AG09319 (cell line): ENCODE data around the gene INSIG2.

Experiments used
- DNase-seq: peaks from one replicate; pipeline ENCODE4 v3.0.0-alpha.2; 2010; ENCODE audit warnings: low read depth; ENCODE audit errors: extremely low read depth
- TF ChIP-seq, protein P1 (sequence below): IDR thresholded peaks from 2 replicates; pipeline ENCODE4 v1.5.1; 2011; ENCODE audit warnings: low read depth, mild to moderate bottlenecking, inconsistent platforms, low read length, moderate library complexity

INSIG2 gene

DNA sequence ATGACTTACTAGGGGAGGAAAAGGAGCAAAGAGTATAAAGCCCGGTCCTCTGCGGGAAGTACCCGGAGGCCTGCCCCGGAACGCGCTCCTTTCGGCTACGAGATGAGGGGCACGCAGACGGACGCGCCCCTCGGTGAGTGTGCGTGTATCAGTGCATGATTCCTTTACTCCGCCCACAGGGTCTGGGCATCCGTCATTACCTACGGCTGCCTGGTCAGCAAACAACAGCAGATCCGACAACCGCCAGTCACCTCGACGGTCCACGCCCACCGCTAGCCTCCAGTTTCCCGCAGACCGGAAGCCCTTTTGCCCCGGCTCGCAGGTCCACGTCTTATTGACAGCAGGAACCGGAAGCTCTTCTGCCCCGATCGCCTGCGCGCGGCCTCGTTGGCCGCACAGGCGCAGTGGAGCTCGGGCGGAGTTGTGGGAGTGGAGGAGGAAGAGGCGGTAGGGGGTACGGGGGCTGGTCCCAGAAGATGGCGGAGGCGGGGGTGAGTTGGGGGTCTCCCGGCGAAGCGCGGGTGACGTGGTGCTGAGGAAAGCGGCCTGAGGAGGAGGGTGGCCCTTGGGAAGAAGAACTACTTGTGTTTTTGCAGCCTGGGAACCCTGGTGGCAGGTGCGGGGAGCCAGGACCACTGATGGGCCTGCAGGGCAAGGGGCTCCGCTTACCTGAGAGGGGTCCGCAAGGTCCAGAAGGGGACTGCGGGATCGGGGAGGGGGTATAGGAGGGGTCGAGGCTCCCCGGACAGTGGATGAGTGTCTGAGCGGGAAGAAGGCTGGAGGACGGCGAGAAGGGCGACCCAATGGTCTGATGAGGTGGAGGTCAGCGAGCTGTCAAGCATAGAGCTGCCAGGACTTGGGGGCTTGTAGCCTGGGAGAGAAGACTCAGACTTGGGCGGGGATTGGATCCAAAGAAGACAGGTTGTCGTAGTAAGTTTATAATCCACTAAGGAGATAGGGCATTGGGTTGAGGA lies at the start of gene INSIG2:
Gene INSIG2, plus strand, starts transcription at position 421 of the 974 bp plus-strand sequence. CDS start 8,086 bp downstream, outside the sequence.
- DNase-seq, result peak; percentile 80
- TF ChIP-seq, protein P1, sequence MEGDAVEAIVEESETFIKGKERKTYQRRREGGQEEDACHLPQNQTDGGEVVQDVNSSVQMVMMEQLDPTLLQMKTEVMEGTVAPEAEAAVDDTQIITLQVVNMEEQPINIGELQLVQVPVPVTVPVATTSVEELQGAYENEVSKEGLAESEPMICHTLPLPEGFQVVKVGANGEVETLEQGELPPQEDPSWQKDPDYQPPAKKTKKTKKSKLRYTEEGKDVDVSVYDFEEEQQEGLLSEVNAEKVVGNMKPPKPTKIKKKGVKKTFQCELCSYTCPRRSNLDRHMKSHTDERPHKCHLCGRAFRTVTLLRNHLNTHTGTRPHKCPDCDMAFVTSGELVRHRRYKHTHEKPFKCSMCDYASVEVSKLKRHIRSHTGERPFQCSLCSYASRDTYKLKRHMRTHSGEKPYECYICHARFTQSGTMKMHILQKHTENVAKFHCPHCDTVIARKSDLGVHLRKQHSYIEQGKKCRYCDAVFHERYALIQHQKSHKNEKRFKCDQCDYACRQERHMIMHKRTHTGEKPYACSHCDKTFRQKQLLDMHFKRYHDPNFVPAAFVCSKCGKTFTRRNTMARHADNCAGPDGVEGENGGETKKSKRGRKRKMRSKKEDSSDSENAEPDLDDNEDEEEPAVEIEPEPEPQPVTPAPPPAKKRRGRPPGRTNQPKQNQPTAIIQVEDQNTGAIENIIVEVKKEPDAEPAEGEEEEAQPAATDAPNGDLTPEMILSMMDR, result peak; percentile 1; the same call in 1 of the 2 replicates

DNA sequence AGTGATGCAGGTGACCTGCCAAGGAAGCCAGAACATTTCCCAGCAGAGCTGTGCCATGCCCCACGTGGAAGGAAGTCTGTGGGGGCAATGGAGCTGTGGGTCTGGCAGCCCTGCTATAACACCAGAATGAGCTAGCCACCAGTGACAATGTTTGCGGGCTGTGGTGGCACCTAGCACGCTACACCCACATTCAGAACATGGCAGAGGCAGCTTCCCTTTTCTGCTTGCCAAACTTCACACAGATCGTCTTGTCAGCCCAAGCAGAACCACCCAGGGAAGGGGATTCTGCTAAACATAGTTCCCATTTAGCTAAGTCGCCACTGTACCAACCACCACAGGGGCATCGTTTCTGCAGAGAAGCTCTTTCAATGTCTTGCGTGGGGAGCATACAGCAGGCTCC lies 47.4 kb upstream of the INSIG2 start:
- no peak for DNase-seq
- TF ChIP-seq, protein P1, result no peak

- TF ChIP-seq, protein P1, result no peak
- DNase-seq, result no peak
Observed at GRCh38 chr2:118044103-118044716, 44.1 kb upstream of the INSIG2 start.

GRCh38 chr2:118044854-118045253 lies 43.4 kb upstream of the INSIG2 start:
- DNase-seq, result no peak
- TF ChIP-seq, protein P1, result no peak

- TF ChIP-seq, protein P1, result no peak
- no peak for DNase-seq
Observed at GRCh38 chr2:118045286-118045685, 43.0 kb upstream of the INSIG2 start.

DNA sequence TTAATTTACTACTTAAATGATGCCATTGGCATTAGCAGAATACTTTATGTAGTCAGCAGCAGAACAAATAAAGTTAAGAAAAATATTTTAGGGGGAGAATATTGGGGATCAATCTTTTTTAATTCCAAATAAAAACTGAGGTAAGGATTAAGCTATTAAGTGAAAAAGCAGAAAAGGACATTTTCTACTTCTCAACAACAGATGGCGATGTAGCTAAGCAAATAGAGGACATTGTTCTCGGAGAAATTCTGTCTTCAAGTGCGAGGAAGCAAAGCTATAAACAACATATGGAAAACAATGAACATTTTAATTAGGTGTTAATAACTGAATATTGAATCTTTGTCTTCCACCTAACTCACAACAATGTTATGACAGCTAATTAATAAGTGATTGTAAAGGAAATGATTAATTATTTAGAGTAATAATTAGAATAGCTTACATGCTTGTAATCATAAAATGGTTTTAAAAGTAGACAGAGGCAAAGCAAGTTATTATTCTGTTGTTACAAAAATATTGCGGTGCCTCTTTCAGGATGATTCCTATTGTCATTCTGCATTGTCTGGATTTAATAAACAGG lies 41.5 kb upstream of the INSIG2 start:
- TF ChIP-seq, protein P1, result peak; percentile 57
- DNase-seq, result no peak
